HG03575 (cell line): Measurements from ENCODE around the gene LHB.
"Not testable (repeated sequence)": the region's sequence is repeated elsewhere in the genome, so short reads cannot be mapped to it uniquely, and the experiment has no call there.

ENCODE experiments used
- ATAC-seq: cut with Tn5 transposase; IDR thresholded peaks from one replicate; pipeline ENCODE4 v1.9.1; 2021; ENCODE audit not compliant: unreplicated experiment, insufficient number of reproducible peaks, low FRiP score; ENCODE audit errors: extremely low read depth

The LHB gene

GRCh38 chr19:49017041-49017665, at the start of gene LHB:
Gene LHB, minus strand, starts transcription at chr19:49017091. Its CDS starts 10 bp downstream, at chr19:49017081.
- no peak for ATAC-seq

GRCh38 chr19:49065905-49066512, 49.1 kb upstream of the LHB start:
- no peak for ATAC-seq

- no peak for ATAC-seq
Observed at GRCh38 chr19:49064768-49065611, 48.1 kb upstream of the LHB start, which contains the start of gene NTF4. Gene NTF4, minus strand, starts transcription at chr19:49064818. Its CDS starts 2,821 bp downstream, at chr19:49061997.

GRCh38 chr19:49064029-49064629, 47.2 kb upstream of the LHB start:
- ATAC-seq = no peak

- no peak for ATAC-seq
Observed at GRCh38 chr19:49061445-49061844, 44.6 kb upstream of the LHB start.

- no peak for ATAC-seq
Observed at GRCh38 chr19:49061000-49061399, 44.1 kb upstream of the LHB start.

- no peak for ATAC-seq
Observed at GRCh38 chr19:49059053-49059452, 42.2 kb upstream of the LHB start.

- ATAC-seq = no peak
Observed at GRCh38 chr19:49058562-49058961, 41.7 kb upstream of the LHB start.

- no peak for ATAC-seq
Observed at GRCh38 chr19:49057636-49058234, 40.8 kb upstream of the LHB start, which contains the start of gene CGB7. Gene CGB7, minus strand, starts transcription at chr19:49057749. Its CDS starts 2,374 bp downstream, at chr19:49055375.

GRCh38 chr19:49056902-49057596, 40.2 kb upstream of the LHB start:
- not testable (repeated sequence) for ATAC-seq

- no peak for ATAC-seq
Observed at GRCh38 chr19:49056101-49056901, 39.4 kb upstream of the LHB start.

- ATAC-seq = not testable (repeated sequence)
Observed at GRCh38 chr19:49050376-49051033, 33.6 kb upstream of the LHB start.

GRCh38 chr19:49049834-49050233, 32.9 kb upstream of the LHB start:
- ATAC-seq = not testable (repeated sequence)

- ATAC-seq = not testable (repeated sequence)
Observed at GRCh38 chr19:49049011-49049410, 32.1 kb upstream of the LHB start, which contains the start of gene CGB8. Gene CGB8, minus strand, starts transcription at chr19:49049111. Its CDS starts 372 bp downstream, at chr19:49048739.

GRCh38 chr19:49043548-49043947, 26.7 kb upstream of the LHB start, which contains the start of gene CGB5:
Gene CGB5, plus strand, starts transcription at chr19:49043848. Its CDS starts 362 bp downstream, at chr19:49044210.
- not testable (repeated sequence) for ATAC-seq

GRCh38 chr19:49042666-49043065, 25.8 kb upstream of the LHB start:
- ATAC-seq = not testable (repeated sequence)

GRCh38 chr19:49042177-49042576, 25.3 kb upstream of the LHB start:
- no peak for ATAC-seq
